ENCODE results near the gene INPP5J.
A peak's percentile ranks its signal among the peaks of the same experiment; 100 is the strongest.
"Not testable (repeated sequence)": the region's sequence is repeated elsewhere in the genome, so short reads cannot be mapped to it uniquely, and the experiment has no call there.

The INPP5J gene

DNA sequence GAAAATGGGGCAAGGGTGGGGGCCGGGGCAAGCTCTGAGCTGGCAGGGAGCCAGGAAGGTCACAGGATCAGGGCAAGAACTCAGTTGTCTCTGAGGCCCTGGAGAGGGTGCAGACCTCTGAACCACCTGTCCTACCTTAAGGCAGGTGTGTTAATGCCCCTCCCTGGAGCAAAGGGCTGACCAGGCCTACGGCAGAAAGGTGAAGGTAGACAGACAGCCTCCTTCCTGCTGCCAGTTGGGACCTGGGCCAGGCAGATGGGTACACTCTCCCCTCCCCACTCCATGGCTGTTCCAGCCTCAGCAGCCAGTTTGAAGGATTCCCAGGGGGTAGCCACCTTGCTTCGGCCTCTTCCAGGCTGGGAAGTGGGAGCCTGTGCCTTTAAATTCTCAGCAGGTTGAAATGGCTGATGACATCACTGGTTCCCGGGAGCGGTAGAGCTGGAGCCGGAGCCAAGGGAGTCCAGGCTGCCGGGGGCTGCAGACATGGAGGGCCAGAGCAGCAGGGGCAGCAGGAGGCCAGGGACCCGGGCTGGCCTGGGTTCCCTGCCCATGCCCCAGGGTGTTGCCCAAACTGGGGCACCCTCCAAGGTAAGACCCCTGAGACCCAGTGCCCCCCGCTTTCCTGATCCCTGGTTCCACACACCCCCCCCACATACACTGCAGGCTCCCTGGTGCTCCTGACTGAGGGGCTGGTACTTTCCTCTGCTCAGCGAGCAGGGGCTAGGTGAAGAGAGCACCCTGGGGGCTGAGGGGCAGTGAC, at the start of gene INPP5J:
Gene INPP5J (plus strand): TSS at position 435 of the 760 bp plus-strand sequence. CDS start 49 bp downstream, at position 484.
- DNase-seq (ENCODE audit: low spot score): no peak

DNA sequence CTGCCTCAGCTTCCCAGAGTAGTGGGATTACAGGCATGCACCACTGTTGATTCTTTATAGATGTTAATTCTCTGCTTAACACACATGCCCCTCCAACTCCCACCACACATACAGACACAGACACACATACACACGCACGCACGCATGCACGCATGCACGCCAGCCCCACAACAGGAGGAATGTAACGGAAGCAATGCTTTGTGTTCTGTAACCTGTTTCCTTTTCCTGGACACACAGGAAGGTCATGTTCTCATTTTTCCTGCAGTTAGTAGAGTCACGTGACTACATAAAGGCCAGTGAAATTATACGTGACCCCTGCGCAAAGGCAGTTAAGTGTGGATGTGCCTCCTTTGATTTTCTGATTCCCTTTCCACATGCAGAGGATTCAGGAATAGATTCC, 49.6 kb upstream of the INPP5J start:
- DNase-seq (ENCODE audit: low spot score): not testable (repeated sequence)

GRCh38 chr22:31073545-31074145, 49.1 kb upstream of the INPP5J start:
- DNase-seq (ENCODE audit: low spot score): not testable (repeated sequence)

DNA sequence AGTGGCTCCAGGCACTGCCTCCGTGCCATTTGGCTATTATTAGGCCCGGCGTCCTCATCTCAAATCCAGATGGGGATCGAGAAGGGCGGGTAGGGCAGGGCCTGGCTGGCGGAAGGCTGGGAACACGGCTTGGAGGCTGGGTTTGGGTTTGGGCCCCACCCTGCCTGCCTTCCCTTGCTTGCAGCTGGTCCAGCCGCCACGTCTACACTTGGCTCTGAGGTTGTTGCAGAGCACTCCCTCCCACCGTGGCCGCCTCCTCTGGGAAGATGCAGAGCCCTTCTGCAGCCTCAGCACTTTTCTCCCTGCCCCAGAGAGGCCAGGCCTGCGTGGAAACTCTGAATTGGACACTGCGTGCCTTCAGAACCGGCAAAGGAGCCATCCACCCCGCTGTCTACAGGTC, 46.8 kb upstream of the INPP5J start:
- DNase-seq (ENCODE audit: low spot score): no peak

GRCh38 chr22:31077681-31078080, 45.1 kb upstream of the INPP5J start:
- no peak for DNase-seq (ENCODE audit: low spot score)

DNA sequence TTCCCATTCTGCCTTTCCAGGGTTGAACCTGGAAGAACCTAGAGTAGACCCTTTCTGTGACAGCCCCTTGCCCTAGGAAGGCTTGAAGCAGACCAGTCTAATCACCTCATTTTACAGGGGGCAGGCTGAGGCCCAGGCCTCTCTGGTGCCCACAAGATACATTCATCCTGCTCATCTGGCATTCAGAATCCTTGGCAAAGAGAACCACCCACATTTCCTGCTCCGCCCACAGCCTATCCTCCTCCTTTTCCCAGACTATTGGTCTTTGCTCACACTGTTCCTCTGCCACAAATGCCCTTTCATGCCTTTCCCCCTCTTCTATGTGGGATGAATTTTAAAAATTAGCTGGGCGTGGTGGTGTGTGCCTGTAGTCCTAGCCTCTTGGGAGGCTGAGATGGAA, 44.4 kb upstream of the INPP5J start:
- DNase-seq (ENCODE audit: low spot score): not testable (repeated sequence)

DNA sequence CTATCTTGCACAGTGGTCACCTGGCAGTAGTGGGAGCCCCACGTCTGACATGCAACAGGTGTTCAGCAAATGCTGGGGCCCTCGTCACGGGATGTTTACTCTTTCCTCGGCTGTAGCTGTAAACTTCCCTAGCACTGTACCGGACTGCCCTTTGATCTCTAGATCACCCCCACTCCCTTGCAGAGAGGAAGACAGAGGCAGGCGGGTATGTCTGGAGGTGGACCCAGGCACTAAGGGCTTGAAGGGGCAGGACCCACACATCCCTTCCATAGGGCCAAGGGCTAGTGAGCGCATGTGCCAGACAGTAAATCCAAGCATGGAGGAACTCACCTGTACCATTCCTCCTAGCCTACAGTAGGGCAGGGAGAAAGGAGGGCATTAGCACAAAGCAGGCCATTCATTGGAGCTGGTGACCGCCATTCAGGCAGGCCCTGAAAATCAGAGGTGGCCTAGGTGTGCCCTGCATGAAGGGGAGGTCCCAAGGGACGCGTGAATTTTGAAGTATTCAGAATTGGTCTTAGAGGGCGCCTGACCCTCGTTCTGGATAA, 43.6 kb upstream of the INPP5J start:
- no peak for DNase-seq (ENCODE audit: low spot score)

GRCh38 chr22:31080164-31080847, 42.5 kb upstream of the INPP5J start:
- no peak for DNase-seq (ENCODE audit: low spot score)

- DNase-seq (ENCODE audit: low spot score): peak; percentile 81
These were observed 41.7 kb upstream of the INPP5J start, which contains the start of gene SMTN for GRCh38 chr22:31080848-31081649. SMTN (plus strand) TSS chr22:31081318; CDS start chr22:31083259, 1,941 bp downstream.

DNA sequence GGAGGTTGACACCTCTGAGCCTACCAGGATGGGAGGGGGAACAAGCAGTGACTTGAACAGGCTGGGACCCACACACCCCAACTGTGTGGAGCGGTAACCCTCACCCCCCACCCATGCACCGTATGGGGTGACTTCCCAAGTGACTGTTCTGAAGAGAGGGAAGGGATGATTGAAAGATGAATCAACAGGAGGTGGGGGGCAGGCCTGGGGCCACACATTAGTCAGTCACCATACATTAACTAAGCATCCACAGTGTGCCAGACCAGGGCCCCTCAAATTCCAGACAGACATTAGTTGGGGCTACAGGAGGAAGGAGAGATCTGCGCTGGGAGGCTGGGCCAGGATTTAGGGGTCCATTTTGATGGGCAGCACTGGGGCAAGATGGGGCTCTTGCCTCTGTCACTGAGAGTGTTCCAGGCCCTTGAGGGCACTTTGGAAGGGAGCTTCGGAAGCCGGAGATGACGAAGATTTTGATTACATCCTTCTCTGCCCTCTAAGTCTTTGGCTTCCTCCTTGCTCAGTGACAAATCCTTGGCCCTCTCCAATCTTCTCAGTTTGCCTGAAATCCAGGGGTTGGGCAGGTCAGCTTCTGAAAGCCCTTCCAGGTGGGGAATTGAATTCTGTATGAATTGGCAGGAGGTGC, 40.7 kb upstream of the INPP5J start:
- DNase-seq (ENCODE audit: low spot score): no peak

DNA sequence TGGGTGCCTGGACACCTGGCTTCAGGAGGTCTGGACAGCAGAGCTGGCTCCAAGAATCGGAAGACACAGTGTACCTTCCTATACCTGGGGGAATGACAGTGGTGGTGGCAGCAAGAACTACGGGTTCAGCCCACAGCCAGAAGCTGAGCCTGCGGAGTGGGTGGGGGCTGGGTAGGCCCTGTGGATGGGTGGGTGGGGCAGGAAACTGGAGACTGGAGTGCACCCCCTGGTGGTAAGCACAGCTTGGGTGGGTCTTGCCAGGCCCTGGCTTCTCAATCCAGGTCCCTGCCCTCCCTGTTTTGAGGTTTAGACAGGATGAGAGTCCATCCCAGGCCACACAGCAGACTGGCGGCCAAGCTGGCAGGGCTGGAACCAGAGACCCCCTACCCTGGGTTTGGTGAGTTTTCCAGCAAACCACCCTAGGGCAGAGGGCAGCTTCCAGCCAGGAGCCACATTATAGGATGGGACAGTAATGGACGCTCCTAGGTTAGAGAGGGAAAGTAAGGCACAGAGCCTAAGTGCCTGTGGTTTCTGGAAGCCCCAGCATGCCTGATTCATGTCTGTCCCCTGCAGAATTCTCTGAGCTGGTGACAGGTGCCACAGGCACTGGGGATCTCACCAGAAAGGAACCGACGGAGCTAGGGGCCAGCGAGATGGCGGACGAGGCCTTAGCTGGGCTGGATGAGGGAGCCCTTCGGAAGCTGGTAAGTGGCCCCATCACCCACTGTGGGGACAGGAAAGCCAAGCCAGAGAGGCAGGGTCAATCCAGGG, 40.0 kb upstream of the INPP5J start:
- peak; percentile 23 for DNase-seq (ENCODE audit: low spot score)

GRCh38 chr22:31083377-31083768, 39.4 kb upstream of the INPP5J start:
- no peak for DNase-seq (ENCODE audit: low spot score)

- no peak for DNase-seq (ENCODE audit: low spot score)
These were observed 38.6 kb upstream of the INPP5J start for GRCh38 chr22:31083923-31084810.

DNA sequence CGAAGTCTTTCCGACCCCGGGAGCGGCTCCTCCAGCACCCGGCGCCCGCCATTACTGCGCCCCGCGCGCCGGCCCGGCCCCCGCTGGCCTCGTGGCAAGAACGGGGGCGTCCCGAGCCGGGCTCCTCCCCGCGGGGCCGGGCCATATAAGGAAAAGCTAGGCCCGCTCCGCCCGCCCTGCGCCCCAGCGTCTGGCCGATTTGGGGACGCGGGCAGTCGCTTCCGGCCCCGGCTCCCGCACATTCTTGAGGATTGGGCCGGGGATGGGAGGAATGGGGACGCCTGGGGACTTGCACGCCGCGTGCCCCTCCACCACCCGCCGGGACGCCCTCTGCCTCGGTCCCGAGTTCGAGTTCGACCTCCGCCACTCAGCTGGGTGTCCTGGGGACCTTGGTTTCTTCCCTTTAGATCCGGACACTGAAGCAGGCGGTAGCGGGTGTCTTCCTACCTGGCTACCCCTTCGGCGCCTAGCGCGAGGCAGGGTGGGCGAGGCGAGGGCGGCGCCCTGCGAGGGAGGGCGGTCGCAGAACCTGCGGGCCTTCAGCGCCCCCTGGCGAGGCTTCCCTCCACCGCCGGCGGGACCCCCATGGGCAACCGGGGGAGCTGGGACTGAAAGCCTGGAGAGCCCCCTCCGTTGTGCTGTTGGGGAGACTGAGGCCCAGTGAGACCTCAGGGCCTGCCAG, 37.8 kb upstream of the INPP5J start:
- DNase-seq (ENCODE audit: low spot score): peak; percentile 80

DNA sequence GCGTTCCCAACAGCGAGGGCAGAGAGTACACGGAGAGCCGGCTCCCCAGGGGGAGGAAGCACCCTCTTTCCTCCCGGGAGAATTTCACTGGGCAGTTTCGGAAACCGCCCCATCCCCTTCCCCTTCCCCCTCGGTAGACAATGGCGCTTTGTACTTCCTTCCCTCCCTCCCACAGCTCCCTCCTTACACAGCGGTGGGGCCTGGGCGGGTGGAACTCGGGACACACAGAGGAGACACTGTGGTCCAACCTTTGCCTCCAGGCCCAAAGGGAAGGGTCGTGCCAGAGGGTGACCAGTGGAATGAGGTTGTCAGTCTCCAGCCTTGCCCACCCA, 37.3 kb upstream of the INPP5J start:
- no peak for DNase-seq (ENCODE audit: low spot score)

GRCh38 chr22:31085928-31086327, 36.8 kb upstream of the INPP5J start:
- no peak for DNase-seq (ENCODE audit: low spot score)

- DNase-seq (ENCODE audit: low spot score): no peak
These were observed 35.9 kb upstream of the INPP5J start for GRCh38 chr22:31086703-31087330.

- DNase-seq (ENCODE audit: low spot score): no peak
These were observed 35.0 kb upstream of the INPP5J start for GRCh38 chr22:31087744-31088215.

Data from CD4-positive, alpha-beta T cell treated with Interleukin-6 at 100 ng/mL for 8 hours (primary cell).